GM13976 (cell line): Measurements from ENCODE around the gene PPP1R37.
A peak's percentile ranks its signal among the peaks of the same experiment; 100 is the strongest.

Experiments
- DNase-seq: peaks from one replicate; pipeline ENCODE4 v3.0.0; 2012; ENCODE audit warnings: low spot score
- in situ Hi-C: fragments of 300-500 bp; cut with MboI; formaldehyde crosslinking; loops from one replicate; pipeline ENCODE4 v1.12.0; 2022; ENCODE audit warnings: low sequenced_read_pairs, mixed read lengths, inconsistent platforms; ENCODE audit not compliant: unreplicated experiment
- TF ChIP-seq, protein P1 (sequence below): IDR thresholded peaks from 2 replicates; pipeline ENCODE4 v1.5.1; 2012; ENCODE audit warnings: borderline replicate concordance, mild to moderate bottlenecking; ENCODE audit not compliant: insufficient read depth; ENCODE audit errors: extremely low read depth, missing control alignments, control extremely low read depth

Gene PPP1R37

DNA sequence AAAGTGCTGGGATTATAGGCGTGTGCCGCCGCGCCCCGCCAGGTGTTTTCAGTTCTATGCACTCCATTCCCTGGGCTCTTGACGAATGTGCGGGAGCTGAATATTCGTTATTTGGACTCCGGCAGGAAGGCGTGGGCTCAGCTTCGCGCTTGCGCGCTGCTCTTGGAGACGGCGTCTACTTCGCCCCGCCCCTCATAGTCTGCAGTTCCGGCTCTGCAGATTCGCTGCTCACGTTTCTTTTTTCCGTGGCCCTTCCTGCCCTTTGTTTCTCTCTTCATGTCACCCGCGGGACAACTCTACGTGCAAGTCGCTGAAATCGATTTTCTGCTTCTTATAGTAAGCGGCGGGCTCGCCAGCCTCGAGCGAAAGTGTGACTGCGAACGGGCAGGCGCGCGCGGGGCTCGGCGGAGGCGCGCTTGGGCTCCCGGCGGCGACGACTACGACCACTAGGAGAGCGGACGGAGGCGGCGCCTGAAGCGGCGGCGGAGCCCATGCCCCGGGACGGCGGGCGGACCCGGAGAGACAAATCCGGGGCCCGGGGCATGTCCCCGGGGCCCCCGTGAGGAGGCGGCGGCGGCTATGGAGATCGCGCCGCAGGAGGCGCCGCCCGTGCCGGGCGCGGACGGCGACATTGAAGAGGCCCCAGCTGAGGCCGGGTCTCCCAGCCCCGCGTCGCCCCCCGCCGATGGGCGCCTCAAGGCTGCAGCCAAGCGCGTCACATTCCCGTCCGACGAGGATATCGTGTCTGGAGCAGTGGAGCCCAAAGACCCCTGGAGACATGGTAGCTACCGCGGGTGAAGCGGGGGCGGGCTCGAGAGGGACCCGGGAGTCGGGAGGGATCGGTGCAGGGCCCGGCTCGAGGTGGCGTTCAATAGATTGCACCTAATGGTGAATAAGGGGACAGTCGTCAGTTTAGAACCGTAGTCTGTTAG lies at the start of gene PPP1R37:
Gene PPP1R37, plus strand, starts transcription at position 433 of the 932 bp plus-strand sequence. Its CDS starts 147 bp downstream, at position 580.
- peak; percentile 96 for DNase-seq
- TF ChIP-seq, protein P1, sequence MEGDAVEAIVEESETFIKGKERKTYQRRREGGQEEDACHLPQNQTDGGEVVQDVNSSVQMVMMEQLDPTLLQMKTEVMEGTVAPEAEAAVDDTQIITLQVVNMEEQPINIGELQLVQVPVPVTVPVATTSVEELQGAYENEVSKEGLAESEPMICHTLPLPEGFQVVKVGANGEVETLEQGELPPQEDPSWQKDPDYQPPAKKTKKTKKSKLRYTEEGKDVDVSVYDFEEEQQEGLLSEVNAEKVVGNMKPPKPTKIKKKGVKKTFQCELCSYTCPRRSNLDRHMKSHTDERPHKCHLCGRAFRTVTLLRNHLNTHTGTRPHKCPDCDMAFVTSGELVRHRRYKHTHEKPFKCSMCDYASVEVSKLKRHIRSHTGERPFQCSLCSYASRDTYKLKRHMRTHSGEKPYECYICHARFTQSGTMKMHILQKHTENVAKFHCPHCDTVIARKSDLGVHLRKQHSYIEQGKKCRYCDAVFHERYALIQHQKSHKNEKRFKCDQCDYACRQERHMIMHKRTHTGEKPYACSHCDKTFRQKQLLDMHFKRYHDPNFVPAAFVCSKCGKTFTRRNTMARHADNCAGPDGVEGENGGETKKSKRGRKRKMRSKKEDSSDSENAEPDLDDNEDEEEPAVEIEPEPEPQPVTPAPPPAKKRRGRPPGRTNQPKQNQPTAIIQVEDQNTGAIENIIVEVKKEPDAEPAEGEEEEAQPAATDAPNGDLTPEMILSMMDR: peak; percentile 21

GRCh38 chr19:45045671-45046353 lies 47.2 kb upstream of the PPP1R37 start:
- no peak for DNase-seq
- in situ Hi-C loops: no loop called here
- TF ChIP-seq, protein P1: no peak

More for the DNA sequence above, at the start of gene PPP1R37:
- in situ Hi-C loops: no loop called here

DNA sequence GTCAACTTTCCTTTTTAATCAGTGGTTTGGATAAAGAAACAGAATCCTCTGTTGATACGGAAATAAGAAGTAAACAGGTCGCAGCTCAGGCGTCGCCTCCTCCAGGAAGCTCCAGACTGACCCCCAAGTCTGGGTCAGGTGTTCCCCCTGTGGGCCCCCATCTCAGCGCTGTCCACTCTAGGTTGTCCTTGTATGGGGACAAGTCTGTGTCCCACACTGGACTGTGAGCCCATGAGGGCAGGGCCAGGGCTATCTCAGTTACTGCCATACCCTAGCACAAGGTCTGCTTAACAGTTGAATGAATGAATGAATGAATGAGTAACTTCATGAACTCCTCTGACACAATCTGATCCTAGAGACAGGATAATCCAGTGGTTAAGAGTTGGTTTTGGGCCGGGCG lies 46.6 kb upstream of the PPP1R37 start:
- DNase-seq: no peak
- TF ChIP-seq, protein P1: no peak
- in situ Hi-C loops: no loop called here

GRCh38 chr19:45047188-45047797 lies 45.7 kb upstream of the PPP1R37 start:
- TF ChIP-seq, protein P1: no peak
- peak; percentile 71 for DNase-seq
- in situ Hi-C loops: no loop called here

GRCh38 chr19:45049073-45049736 lies 43.8 kb upstream of the PPP1R37 start:
- TF ChIP-seq, protein P1: no peak
- no peak for DNase-seq
- in situ Hi-C loops: no loop called here

DNA sequence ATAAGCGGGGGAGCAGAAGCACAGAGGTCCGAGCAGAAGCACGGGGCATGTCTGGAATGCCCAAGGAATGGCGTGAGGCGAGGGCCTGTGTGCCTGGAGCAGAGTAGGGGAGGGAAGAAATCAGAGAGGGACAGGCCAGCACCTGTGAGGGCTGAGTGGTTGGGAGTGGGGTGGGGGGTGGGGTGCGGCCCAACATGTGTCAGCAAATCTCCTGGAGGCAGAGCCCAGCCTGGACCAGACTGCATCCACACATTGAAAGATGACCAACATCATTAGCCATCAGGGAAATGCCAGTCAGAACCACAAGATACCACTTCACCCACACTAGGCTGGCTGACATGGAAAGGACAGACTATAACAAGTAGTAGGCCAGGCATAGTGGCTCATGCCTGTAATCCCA lies 42.9 kb upstream of the PPP1R37 start:
- DNase-seq: no peak
- in situ Hi-C loops: no loop called here
- TF ChIP-seq, protein P1: no peak
